ENCODE results near the gene NR1D1.

- TF ChIP-seq CTCF (conservative IDR thresholded peaks at IDR 0.05) (no peak), EZH2 (IDR thresholded peaks at IDR 0.05; ENCODE audit: low read depth) (no peak)
Measured at GRCh38 chr17:40129498-40129897, 29.1 kb upstream of the NR1D1 start.
